HCT116 (cell line): ENCODE results near the gene SPOP.

ENCODE experiments used
- ELF1 ChIP-seq: IDR thresholded peaks from 2 replicates; pipeline ENCODE4 v1.6.1; 2012; ENCODE audit warnings: low read depth, borderline replicate concordance
- EZH2phosphoT487 ChIP-seq: fragments of 200-600 bp; IDR thresholded peaks from 2 replicates; pipeline ENCODE4 v1.6.1; 2018; ENCODE audit warnings: antibody characterized with exemption, borderline replicate concordance
- POLR2A ChIP-seq: IDR thresholded peaks from 2 replicates; pipeline ENCODE4 v1.7.0; 2011; ENCODE audit warnings: borderline replicate concordance; ENCODE audit not compliant: insufficient read depth, insufficient read length; ENCODE audit errors: extremely low read depth
- YY1 ChIP-seq: IDR thresholded peaks from 2 replicates; pipeline ENCODE4 v1.6.1; 2011; ENCODE audit warnings: low read length, low read depth, moderate library complexity, mild to moderate bottlenecking; ENCODE audit not compliant: insufficient replicate concordance; ENCODE audit errors: extremely low read depth
- TF ChIP-seq, protein P1 (sequence below), 3 experiments: fragments of 200-600 bp in 1 of 3; sonication (generic) in 1 of 3; IDR thresholded peaks in 2 of 3; conservative IDR thresholded peaks in 1 of 3; 2 replicates each; pipeline ENCODE4 v1.5.1; 2012 to 2017; ENCODE audit warnings: low read depth in 2 of 3, low read length in 2 of 3, antibody characterized with exemption in 1 of 3, borderline replicate concordance in 1 of 3, control low read depth in 1 of 3, mild to moderate bottlenecking in 1 of 3, mixed read lengths in 1 of 3, mixed run types in 1 of 3, moderate library complexity in 1 of 3; ENCODE audit not compliant: insufficient read depth in 1 of 3

DNA sequence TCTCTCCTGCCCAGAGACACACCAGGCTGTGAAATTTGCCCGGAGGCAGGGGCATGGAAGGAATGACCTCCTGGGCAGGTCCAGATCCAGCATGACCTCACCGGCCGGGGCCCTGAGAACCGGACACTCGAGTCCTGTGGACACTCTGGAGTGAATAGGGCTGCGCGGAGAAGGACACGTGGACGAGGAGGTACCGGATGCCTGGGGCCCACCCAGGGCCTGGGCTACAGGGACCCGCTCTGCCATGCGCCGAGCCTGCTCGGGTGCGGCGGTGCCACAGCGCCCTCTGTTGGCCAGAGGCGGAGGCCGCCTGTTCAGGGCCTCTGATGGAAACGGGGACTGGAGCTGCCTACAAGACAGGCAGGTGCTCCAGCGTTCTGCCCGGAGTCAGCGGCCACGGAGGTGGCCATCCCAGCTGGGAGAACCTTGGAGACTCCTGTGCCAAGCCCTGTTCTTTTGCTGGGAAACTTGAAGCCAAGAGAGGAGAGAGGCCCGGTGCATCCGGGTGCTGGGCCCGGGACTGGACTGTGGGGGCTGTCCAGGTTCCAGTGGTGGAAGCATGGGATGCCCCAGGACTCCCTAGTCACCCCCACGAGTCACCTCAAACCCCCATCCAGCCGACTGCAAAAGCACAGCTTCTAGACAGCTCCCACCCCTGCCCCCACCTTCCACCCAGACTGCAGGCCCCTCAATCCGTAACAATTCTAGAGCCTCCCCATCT, 121.5 kb downstream of the SPOP start:
- TF ChIP-seq EZH2phosphoT487 = no peak
- TF ChIP-seq YY1 = no peak
- TF ChIP-seq, protein P1, sequence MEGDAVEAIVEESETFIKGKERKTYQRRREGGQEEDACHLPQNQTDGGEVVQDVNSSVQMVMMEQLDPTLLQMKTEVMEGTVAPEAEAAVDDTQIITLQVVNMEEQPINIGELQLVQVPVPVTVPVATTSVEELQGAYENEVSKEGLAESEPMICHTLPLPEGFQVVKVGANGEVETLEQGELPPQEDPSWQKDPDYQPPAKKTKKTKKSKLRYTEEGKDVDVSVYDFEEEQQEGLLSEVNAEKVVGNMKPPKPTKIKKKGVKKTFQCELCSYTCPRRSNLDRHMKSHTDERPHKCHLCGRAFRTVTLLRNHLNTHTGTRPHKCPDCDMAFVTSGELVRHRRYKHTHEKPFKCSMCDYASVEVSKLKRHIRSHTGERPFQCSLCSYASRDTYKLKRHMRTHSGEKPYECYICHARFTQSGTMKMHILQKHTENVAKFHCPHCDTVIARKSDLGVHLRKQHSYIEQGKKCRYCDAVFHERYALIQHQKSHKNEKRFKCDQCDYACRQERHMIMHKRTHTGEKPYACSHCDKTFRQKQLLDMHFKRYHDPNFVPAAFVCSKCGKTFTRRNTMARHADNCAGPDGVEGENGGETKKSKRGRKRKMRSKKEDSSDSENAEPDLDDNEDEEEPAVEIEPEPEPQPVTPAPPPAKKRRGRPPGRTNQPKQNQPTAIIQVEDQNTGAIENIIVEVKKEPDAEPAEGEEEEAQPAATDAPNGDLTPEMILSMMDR (IDR thresholded peaks at IDR 0.05 in 2 of 3, conservative IDR thresholded peaks at IDR 0.05 in 1 of 3; ENCODE audit: borderline replicate concordance in 1 of 3, insufficient read depth in 1 of 3, low read depth in 2 of 3, low read length in 2 of 3) = peak; percentile 98 to 100 (median 100)
- TF ChIP-seq POLR2A = peak; percentile 21
- TF ChIP-seq ELF1 = no peak
